HCT116 (cell line): ENCODE results near the gene TNFRSF21. TPM values are rescaled to one million over a fixed set of nuclear protein-coding genes. Genes with fewer than 3 reads are reported as not detected.

Experiments used
- ATAC-seq: fragments of 200-7000 bp; cut with Tn5 transposase; 2 replicates; pipeline ENCODE4 v1.9.1; 2020; ENCODE audit warnings: mild to moderate bottlenecking, moderate library complexity
- BruUV-seq: library from RNA; stranded (reverse); fragments of 400-500 nt; replicated peaks from 2 replicates; lab custom pipeline; 2021; lab: Mats Ljungman, UMichigan
- CTCF ChIA-PET: fragments of 300-600 bp; sonication (Branson Sonifier 250); formaldehyde crosslinking; loops from one replicate; lab custom pipeline; 2021; ENCODE audit warnings: antibody characterized with exemption; lab: Charles Lee
- POLR2A ChIA-PET: fragments of 300-600, 350-600 bp; sonication (Branson Sonifier 250); formaldehyde crosslinking; loops from one replicate; lab custom pipeline; 2021; ENCODE audit warnings: antibody characterized with exemption; lab: Charles Lee
- RAD21 ChIA-PET, 2 experiments: fragments of 300-600 bp; sonication (Branson Sonifier 250); formaldehyde crosslinking; loops; one replicate each; lab custom pipeline; 2023; ENCODE audit warnings: low total read pairs in 2 of 2; ENCODE audit not compliant: uncharacterized antibody in 2 of 2, unreplicated experiment in 2 of 2, low non-redundant PET in 1 of 2; lab: Charles Lee
- DNase-seq: peaks from one replicate; pipeline ENCODE4 v3.0.0-alpha.2; 2010; ENCODE audit warnings: low read depth, low spot score
- H2AFZ ChIP-seq: fragments of 200-600 bp; shearing (Covaris generic), sonication (generic); 2 replicates; pipeline ENCODE4 v1.6.1; 2017; ENCODE audit warnings: low read depth, mixed run types, mixed read lengths, antibody characterized with exemption, low read length; ENCODE audit not compliant: poor library complexity, severe bottlenecking
- H3K27ac ChIP-seq: 2 replicates; pipeline ENCODE4 v1.5.1; 2012; ENCODE audit warnings: low read depth, low read length
- H3K27me3 ChIP-seq: fragments of 200-600 bp; sonication (generic); 2 replicates; pipeline ENCODE4 v1.6.1; 2016; ENCODE audit warnings: mixed run types, low read length, mixed read lengths; ENCODE audit not compliant: insufficient read depth
- H3K36me3 ChIP-seq, 2 experiments: fragments of 200-500 bp in 1 of 2; fragments of 200-600 bp in 1 of 2; sonication (Bioruptor generic) in 1 of 2; sonication (generic) in 1 of 2; 2 replicates each; pipeline versions ENCODE4 v1.5.1 to v1.6.1; 2014 to 2016; ENCODE audit warnings: low read length in 2 of 2, inconsistent platforms in 1 of 2, mixed read lengths in 1 of 2, mixed run types in 1 of 2; ENCODE audit not compliant: insufficient read depth in 2 of 2, control insufficient read depth in 1 of 2
- H3K4me1 ChIP-seq, 2 experiments: fragments of 200-600 bp in 1 of 2; sonication (generic) in 1 of 2; 2 replicates each; pipeline versions ENCODE4 v1.5.1 to v1.6.1; 2012 to 2017; ENCODE audit warnings: low read length in 2 of 2, inconsistent platforms in 1 of 2, mild to moderate bottlenecking in 1 of 2, mixed read lengths in 1 of 2, mixed run types in 1 of 2, moderate library complexity in 1 of 2; ENCODE audit not compliant: insufficient read depth in 2 of 2, control insufficient read depth in 1 of 2
- H3K4me2 ChIP-seq: fragments of 200-600 bp; sonication (generic); 2 replicates; pipeline ENCODE4 v1.6.1; 2017; ENCODE audit warnings: mixed run types, low read length, mixed read lengths
- H3K4me3 ChIP-seq, 2 experiments: fragments of 200-600 bp in 1 of 2; sonication (generic) in 1 of 2; replicated peaks in 1 of 2; 2 replicates each; pipeline ENCODE4 v1.5.1; 2011 to 2016; ENCODE audit warnings: low read length in 2 of 2, control low read depth in 1 of 2, low read depth in 1 of 2, mild to moderate bottlenecking in 1 of 2, mixed read lengths in 1 of 2, mixed run types in 1 of 2
- H3K79me2 ChIP-seq: fragments of 200-600 bp; sonication (generic); 2 replicates; pipeline ENCODE4 v1.6.1; 2017; ENCODE audit warnings: mild to moderate bottlenecking, mixed run types, low read length, moderate library complexity, mixed read lengths; ENCODE audit not compliant: insufficient read depth
- H3K9ac ChIP-seq: fragments of 200-600 bp; sonication (generic); 2 replicates; pipeline ENCODE4 v1.6.1; 2016; ENCODE audit warnings: low read length, mixed read lengths
- H3K9me2 ChIP-seq: fragments of 200-600 bp; sonication (generic), shearing (Covaris generic); 2 replicates; pipeline ENCODE4 v1.6.1; 2017; ENCODE audit warnings: mixed run types, mild to moderate bottlenecking, moderate library complexity; ENCODE audit not compliant: insufficient read depth
- H3K9me3 ChIP-seq, 2 experiments: fragments of 200-500 bp in 1 of 2; fragments of 200-600 bp in 1 of 2; sonication (Bioruptor generic) in 1 of 2; sonication (generic) in 1 of 2; 2 replicates each; pipeline ENCODE4 v1.6.1; 2014 to 2017; ENCODE audit warnings: low read length in 2 of 2, mixed read lengths in 2 of 2, inconsistent platforms in 1 of 2, low read depth in 1 of 2, mild to moderate bottlenecking in 1 of 2, mixed run types in 1 of 2, moderate library complexity in 1 of 2; ENCODE audit not compliant: control insufficient read depth in 1 of 2, insufficient read depth in 1 of 2
- H4K20me1 ChIP-seq: fragments of 200-600 bp; sonication (generic), shearing (Covaris generic); 2 replicates; pipeline ENCODE4 v1.6.1; 2017; ENCODE audit warnings: mixed run types, mild to moderate bottlenecking, moderate library complexity; ENCODE audit not compliant: insufficient read depth
- CEBPB ChIP-seq: IDR thresholded peaks from 2 replicates; pipeline ENCODE4 v1.6.1; 2012; ENCODE audit warnings: low read depth
- EZH2 ChIP-seq: fragments of 200-600 bp; sonication (generic); IDR thresholded peaks from 2 replicates; pipeline ENCODE4 v1.6.1; 2017; ENCODE audit warnings: antibody characterized with exemption, mixed run types
- FOSL1 ChIP-seq: IDR thresholded peaks from 2 replicates; pipeline ENCODE4 v1.6.1; 2012; ENCODE audit warnings: low read depth
- POLR2A ChIP-seq: IDR thresholded peaks from 2 replicates; pipeline ENCODE4 v1.7.0; 2011; ENCODE audit warnings: borderline replicate concordance; ENCODE audit not compliant: insufficient read depth, insufficient read length; ENCODE audit errors: extremely low read depth
- TCF7L2 ChIP-seq: IDR thresholded peaks from 2 replicates; pipeline ENCODE4 v1.7.0; 2011; ENCODE audit warnings: borderline replicate concordance, inconsistent platforms; ENCODE audit not compliant: insufficient read depth, insufficient read length; ENCODE audit errors: extremely low read depth
- ZNF274 ChIP-seq: fragments of 200-500 bp; sonication (Bioruptor generic); IDR thresholded peaks from 2 replicates; pipeline ENCODE4 v1.6.1; 2014; ENCODE audit warnings: mild to moderate bottlenecking, low read depth, low read length, inconsistent platforms
- intact Hi-C: fragments of 100-400 bp; cut with micrococcal nuclease; formaldehyde crosslinking; loops from 2 replicates; pipeline ENCODE4 v1.10.0; 2022
- total RNA-seq: library from RNA; stranded (reverse); gene quantifications from one replicate; pipeline ENCODE4 v1.2.1, GENCODE V29; 2021; ENCODE audit not compliant: unreplicated experiment
- TF ChIP-seq, protein P1 (sequence below), 3 experiments: fragments of 200-600 bp in 1 of 3; sonication (generic) in 1 of 3; IDR thresholded peaks in 2 of 3; conservative IDR thresholded peaks in 1 of 3; 2 replicates each; pipeline ENCODE4 v1.5.1; 2012 to 2017; ENCODE audit warnings: low read depth in 2 of 3, low read length in 2 of 3, antibody characterized with exemption in 1 of 3, borderline replicate concordance in 1 of 3, control low read depth in 1 of 3, mild to moderate bottlenecking in 1 of 3, mixed read lengths in 1 of 3, mixed run types in 1 of 3, moderate library complexity in 1 of 3; ENCODE audit not compliant: insufficient read depth in 1 of 3
- TF ChIP-seq, protein P2 (sequence below): IDR thresholded peaks from 2 replicates; pipeline ENCODE4 v1.6.1; 2012

The TNFRSF21 gene
- total RNA-seq, 1 experiment from 2014 or later, result 48.3 TPM

DNA sequence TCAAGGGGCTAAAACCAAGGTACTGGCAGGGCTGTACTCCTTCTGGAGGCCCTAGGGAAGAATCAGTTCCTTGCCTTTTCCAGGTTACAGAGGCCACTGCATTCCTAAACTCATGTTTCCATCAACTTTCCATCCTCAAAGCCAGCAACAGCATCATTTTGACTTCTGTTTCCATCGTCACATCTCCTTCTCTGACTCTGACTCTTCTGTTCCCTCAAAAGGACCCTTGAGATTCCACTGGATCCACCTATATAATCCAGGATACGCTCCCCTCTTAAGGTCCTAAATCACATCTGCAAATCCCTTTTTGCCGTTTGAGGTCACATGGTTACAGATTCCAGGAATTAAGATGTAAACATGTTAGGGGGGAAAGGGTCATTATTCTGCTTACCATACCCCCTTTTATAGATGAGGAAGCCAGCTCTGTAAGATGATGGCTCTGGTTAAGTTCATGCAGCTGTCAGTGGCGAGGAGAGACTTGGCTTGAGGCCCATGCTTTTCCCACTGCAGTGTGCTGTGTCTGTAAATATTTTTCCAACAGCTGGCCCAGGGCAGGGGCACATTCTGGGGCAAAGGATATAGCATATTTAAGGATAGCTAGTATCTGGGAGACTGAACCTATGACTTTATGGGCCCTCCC is 114.6 kb downstream of the TNFRSF21 start:
- Histone ChIP-seq H3K9ac (no peak overlapping the region), H3K79me2 (no peaks in the 10 kb centered on the region), H4K20me1 (no peaks in the 10 kb centered on the region), H3K4me1 (no peaks in the 10 kb centered on the region), H3K27ac (no peak overlapping the region), H3K9me3 (no peaks in the 10 kb centered on the region), H2AFZ (no peak overlapping the region), H3K4me3 (no peak overlapping the region), H3K4me2 (no peak overlapping the region)
- RAD21 ChIA-PET, result no interaction called here
- intact Hi-C loops, result no loop called here
- POLR2A ChIA-PET, result no interaction called here
- no peak for ATAC-seq
- CTCF ChIA-PET, result no interaction called here
- BruUV-seq, result no TSS peak
- TF ChIP-seq ZNF274 (no peak), TCF7L2 (no peak), POLR2A (no peak), FOSL1 (no peak), EZH2 (no peak), CEBPB (no peak)
- TF ChIP-seq, protein P1, sequence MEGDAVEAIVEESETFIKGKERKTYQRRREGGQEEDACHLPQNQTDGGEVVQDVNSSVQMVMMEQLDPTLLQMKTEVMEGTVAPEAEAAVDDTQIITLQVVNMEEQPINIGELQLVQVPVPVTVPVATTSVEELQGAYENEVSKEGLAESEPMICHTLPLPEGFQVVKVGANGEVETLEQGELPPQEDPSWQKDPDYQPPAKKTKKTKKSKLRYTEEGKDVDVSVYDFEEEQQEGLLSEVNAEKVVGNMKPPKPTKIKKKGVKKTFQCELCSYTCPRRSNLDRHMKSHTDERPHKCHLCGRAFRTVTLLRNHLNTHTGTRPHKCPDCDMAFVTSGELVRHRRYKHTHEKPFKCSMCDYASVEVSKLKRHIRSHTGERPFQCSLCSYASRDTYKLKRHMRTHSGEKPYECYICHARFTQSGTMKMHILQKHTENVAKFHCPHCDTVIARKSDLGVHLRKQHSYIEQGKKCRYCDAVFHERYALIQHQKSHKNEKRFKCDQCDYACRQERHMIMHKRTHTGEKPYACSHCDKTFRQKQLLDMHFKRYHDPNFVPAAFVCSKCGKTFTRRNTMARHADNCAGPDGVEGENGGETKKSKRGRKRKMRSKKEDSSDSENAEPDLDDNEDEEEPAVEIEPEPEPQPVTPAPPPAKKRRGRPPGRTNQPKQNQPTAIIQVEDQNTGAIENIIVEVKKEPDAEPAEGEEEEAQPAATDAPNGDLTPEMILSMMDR (IDR thresholded peaks at IDR 0.05 in 2 of 3, conservative IDR thresholded peaks at IDR 0.05 in 1 of 3; ENCODE audit: borderline replicate concordance in 1 of 3, insufficient read depth in 1 of 3, low read depth in 2 of 3, low read length in 2 of 3), result no peak
- TF ChIP-seq, protein P2, sequence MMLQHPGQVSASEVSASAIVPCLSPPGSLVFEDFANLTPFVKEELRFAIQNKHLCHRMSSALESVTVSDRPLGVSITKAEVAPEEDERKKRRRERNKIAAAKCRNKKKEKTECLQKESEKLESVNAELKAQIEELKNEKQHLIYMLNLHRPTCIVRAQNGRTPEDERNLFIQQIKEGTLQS, result no peak
- TF ChIP-seq, all 23 proteins: peak for 0
- no peak for DNase-seq
- no peaks in the 10 kb centered on the region for H3K9me2 ChIP-seq
- H3K36me3 ChIP-seq, result no peaks in the 10 kb centered on the region
- H3K27me3 ChIP-seq, result no peaks in the 10 kb centered on the region
